GM21576 (cell line): Measurements from ENCODE around the gene FANCD2.
A peak's percentile ranks its signal among the peaks of the same experiment; 100 is the strongest.
"Not testable (repeated sequence)": the region's sequence is repeated elsewhere in the genome, so short reads cannot be mapped to it uniquely, and the experiment has no call there.

Source experiments
- ATAC-seq: cut with Tn5 transposase; IDR thresholded peaks from one replicate; pipeline ENCODE4 v1.9.1; 2021; ENCODE audit warnings: mild to moderate bottlenecking, moderate library complexity; ENCODE audit not compliant: unreplicated experiment

FANCD2 gene

GRCh38 chr3:10099041-10099440 is 72.8 kb downstream of the FANCD2 start:
- ATAC-seq: no peak

- ATAC-seq: no peak
These were observed 80.7 kb downstream of the FANCD2 start for GRCh38 chr3:10106919-10107318.

GRCh38 chr3:10108091-10108490 is 81.9 kb downstream of the FANCD2 start, which contains the start of gene FANCD2OS:
FANCD2OS (minus strand) TSS chr3:10108255; CDS start chr3:10104774, 3,481 bp downstream.
- ATAC-seq: no peak

GRCh38 chr3:10115326-10116137 is 89.3 kb downstream of the FANCD2 start, which contains the start of gene BRK1:
BRK1 (plus strand) TSS chr3:10115675; CDS start chr3:10115702, 27 bp downstream.
- peak; percentile 92 for ATAC-seq

GRCh38 chr3:10116138-10116460 is 89.9 kb downstream of the FANCD2 start:
- peak; percentile 15 for ATAC-seq

DNA sequence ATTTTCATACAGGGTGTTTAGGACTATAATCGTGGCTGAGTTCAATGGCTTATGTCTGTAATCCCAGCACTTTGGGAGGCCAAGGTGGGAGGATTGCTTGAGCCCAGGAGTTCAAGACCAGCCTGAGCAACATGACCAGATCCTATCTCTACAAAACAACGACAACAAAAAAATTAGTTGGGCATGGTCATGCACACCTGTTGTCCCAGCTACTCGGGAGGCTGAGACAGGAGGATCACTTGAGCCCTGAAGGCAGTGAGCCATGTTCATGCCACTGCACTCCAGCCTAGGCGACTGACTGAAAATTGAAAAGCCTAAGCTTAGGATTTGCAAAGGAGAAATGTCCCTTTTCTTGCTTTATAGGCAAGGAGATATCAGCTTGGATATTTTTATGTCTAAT is 90.7 kb downstream of the FANCD2 start:
- ATAC-seq: no peak

GRCh38 chr3:10119376-10119775 is 93.1 kb downstream of the FANCD2 start:
- no peak for ATAC-seq

GRCh38 chr3:10121064-10121463 is 94.8 kb downstream of the FANCD2 start:
- no peak for ATAC-seq

DNA sequence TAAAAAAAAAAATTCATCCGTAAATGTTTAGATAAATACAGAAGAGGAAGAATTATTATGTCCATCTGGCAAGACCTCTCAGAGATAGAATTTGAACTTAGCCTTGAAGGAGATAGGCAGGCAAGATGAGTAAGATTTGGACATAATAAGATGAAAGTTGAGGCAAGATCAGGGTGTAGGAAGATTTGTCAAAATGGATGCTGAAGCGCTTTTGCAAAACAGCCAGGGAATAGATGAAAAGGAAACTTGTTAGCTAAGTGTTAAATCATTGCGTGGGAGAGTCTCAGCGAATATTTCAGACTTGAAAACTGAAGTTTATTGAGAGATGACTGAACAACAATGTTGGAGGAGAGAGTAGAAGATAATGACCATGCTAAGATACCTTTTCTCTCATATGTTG is 96.5 kb downstream of the FANCD2 start:
- no peak for ATAC-seq

GRCh38 chr3:10135872-10136271 is 109.6 kb downstream of the FANCD2 start:
- ATAC-seq: not testable (repeated sequence)

- ATAC-seq: no peak
These were observed 110.3 kb downstream of the FANCD2 start for GRCh38 chr3:10136426-10137005.

GRCh38 chr3:10137178-10137577 is 110.9 kb downstream of the FANCD2 start:
- ATAC-seq: no peak

GRCh38 chr3:10140996-10141546 is 114.8 kb downstream of the FANCD2 start:
- no peak for ATAC-seq

DNA sequence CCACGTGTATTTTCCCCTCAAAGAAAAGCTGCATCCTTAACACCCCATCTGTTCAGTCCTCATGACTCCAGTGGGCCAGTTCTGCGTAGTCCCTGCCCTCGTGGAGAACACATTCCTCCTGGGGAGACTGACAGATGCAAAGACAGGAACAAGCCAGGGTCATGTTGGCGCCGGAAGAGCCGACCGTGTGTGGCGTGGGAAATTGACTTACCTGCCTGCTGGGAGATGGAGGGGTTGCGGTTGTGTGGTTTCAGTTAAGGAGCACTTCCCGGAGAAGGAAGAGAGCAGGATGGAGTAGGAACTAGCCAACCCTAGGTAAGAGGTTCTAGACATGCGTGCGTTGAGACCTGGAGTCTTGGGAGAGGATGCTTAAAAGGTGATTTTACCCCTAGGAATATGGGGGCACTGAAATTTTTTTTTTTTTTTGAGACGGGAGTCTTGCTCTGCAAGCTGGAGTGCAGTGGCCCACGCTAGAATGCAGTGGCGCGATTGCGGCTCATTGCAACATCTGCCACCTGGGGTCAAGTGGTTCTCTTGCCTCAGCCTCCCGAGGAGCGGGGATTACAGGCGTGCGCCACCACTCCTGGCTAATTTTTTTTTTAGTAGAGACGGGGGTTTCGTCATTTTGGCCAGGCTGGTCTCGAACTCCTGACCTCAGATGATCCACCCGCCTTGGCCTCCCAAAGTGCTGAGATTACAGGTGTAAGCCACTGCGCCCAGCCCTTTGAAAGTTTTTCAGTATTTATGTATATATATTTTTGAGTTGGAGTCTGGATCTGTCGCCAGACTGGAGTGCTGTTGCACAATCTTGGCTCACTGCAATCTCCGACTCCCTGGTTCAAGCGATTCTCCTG is 116.7 kb downstream of the FANCD2 start:
- no peak for ATAC-seq

GRCh38 chr3:10145685-10146084 is 119.4 kb downstream of the FANCD2 start:
- ATAC-seq: no peak

GRCh38 chr3:10149226-10149625 is 123.0 kb downstream of the FANCD2 start:
- no peak for ATAC-seq

DNA sequence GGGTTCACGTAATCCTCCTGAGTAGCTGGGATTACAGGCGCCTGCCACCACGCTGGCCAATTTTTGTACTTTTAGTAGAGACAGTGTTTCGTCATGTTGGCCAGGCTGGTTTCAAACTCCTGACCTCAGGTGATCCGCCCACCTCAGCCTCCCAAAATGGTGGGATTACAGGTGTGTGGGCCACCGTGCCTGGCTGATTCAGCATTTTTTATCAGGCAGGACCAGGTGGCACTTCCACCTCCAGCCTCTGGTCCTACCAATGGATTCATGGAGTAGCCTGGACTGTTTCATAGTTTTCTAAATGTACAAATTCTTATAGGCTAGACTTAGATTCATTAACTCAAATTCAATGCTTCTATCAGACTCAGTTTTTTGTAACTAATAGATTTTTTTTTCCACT is 124.8 kb downstream of the FANCD2 start:
- no peak for ATAC-seq
